GM12878 (cell line): ENCODE measurements around the gene NTM. TPM values are rescaled to one million over a fixed set of nuclear protein-coding genes. Genes with fewer than 3 reads are reported as not detected.

Source experiments
- ATAC-seq: fragments of 200-7000 bp; cut with Tn5 transposase; 3 replicates; pipeline ENCODE4 v1.9.1; 2020; ENCODE audit warnings: mild to moderate bottlenecking, moderate library complexity
- BruUV-seq: library from RNA; stranded (reverse); fragments of 400-500 nt; replicated peaks from 2 replicates; lab custom pipeline; 2021; lab: Mats Ljungman, UMichigan
- CTCF ChIA-PET: fragments of 300-600 bp; sonication (Branson Sonifier 250); formaldehyde crosslinking; extraction: SDS; loops from one replicate; lab custom pipeline; 2021; ENCODE audit warnings: inconsistent platforms; lab: Yijun Ruan, JAX
- POLR2A ChIA-PET: fragments of 350-600 bp; formaldehyde crosslinking; extraction: SDS; loops from one replicate; lab custom pipeline; 2021; ENCODE audit warnings: inconsistent platforms; lab: Charles Lee
- RAD21 ChIA-PET: fragments of 300-600 bp; sonication (Branson Sonifier 250); formaldehyde crosslinking; loops from one replicate; lab custom pipeline; 2023; ENCODE audit warnings: antibody characterized with exemption; ENCODE audit not compliant: unreplicated experiment; lab: Charles Lee
- SMC1A ChIA-PET: fragments of 300-600 bp; sonication (Branson Sonifier 250); formaldehyde crosslinking; loops from one replicate; lab custom pipeline; 2023; ENCODE audit not compliant: unreplicated experiment, uncharacterized antibody; lab: Charles Lee
- DNase-seq: peaks from one replicate; pipeline ENCODE4 v3.0.0-alpha.2; 2011; ENCODE audit warnings: low read depth, low spot score
- FAIRE-seq: peaks from 3 replicates; lab custom pipeline; 2011; peaks lifted over from hg19 to GRCh38; lab: Jason Lieb, UNC
- H2AFZ ChIP-seq: 2 replicates; pipeline ENCODE4 v1.6.0; 2011; ENCODE audit warnings: low read depth, low read length, control low read depth; ENCODE audit not compliant: control insufficient read depth
- H3K27ac ChIP-seq: 2 replicates; pipeline ENCODE4 v1.5.1; 2011; ENCODE audit warnings: control low read depth; ENCODE audit not compliant: control insufficient read depth, insufficient read depth
- H3K27me3 ChIP-seq, 2 experiments: replicated peaks in 1 of 2; 2 replicates each; pipeline versions ENCODE4 v1.6.0 to v1.6.1; 2011; ENCODE audit warnings: low read length in 1 of 2; ENCODE audit not compliant: control insufficient read depth in 2 of 2, insufficient read depth in 2 of 2
- H3K36me3 ChIP-seq, 2 experiments: 2 replicates each; pipeline ENCODE4 v1.5.1; 2011; ENCODE audit warnings: low read length in 1 of 2; ENCODE audit not compliant: control insufficient read depth in 2 of 2, insufficient read depth in 2 of 2
- H3K4me1 ChIP-seq: 2 replicates; pipeline ENCODE4 v1.6.1; 2011; ENCODE audit warnings: mild to moderate bottlenecking, low read length, moderate library complexity, mixed read lengths; ENCODE audit not compliant: control insufficient read depth, insufficient read depth
- H3K4me2 ChIP-seq: 2 replicates; pipeline ENCODE4 v1.6.0; 2011; ENCODE audit warnings: control low read depth; ENCODE audit not compliant: control insufficient read depth, insufficient read depth
- H3K4me3 ChIP-seq: fragments of 200-600 bp; sonication (generic); 2 replicates; pipeline ENCODE4 v1.5.1; 2016
- H3K79me2 ChIP-seq: 2 replicates; pipeline ENCODE4 v1.6.0; 2011; ENCODE audit warnings: low read length; ENCODE audit not compliant: control insufficient read depth, insufficient read depth
- H3K9ac ChIP-seq: 2 replicates; pipeline ENCODE4 v1.8.0; 2011; ENCODE audit warnings: low read length, control low read depth, mixed read lengths; ENCODE audit not compliant: control insufficient read depth, insufficient read depth
- H3K9me3 ChIP-seq: replicated peaks from 3 replicates; pipeline ENCODE4 v1.5.1; 2011; ENCODE audit warnings: mild to moderate bottlenecking, low read length; ENCODE audit not compliant: control insufficient read depth, insufficient read depth
- H4K20me1 ChIP-seq: 2 replicates; pipeline ENCODE4 v1.6.0; 2011; ENCODE audit not compliant: control insufficient read depth, insufficient read depth
- EED ChIP-seq: sonication (generic); IDR thresholded peaks from 2 replicates; pipeline ENCODE4 v1.6.1; 2016; ENCODE audit warnings: antibody characterized with exemption, low read depth
- EZH2 ChIP-seq: IDR thresholded peaks from 2 replicates; pipeline ENCODE4 v1.6.1; 2012; ENCODE audit warnings: low read depth, mild to moderate bottlenecking, control low read depth, inconsistent platforms, low read length, borderline replicate concordance; ENCODE audit not compliant: control insufficient read depth
- HCFC1 ChIP-seq: fragments of 150-350 bp; IDR thresholded peaks from 2 replicates; pipeline ENCODE4 v1.6.1; 2014; ENCODE audit warnings: low read length
- JUND ChIP-seq: IDR thresholded peaks from 2 replicates; pipeline ENCODE4 v1.6.1; 2012; ENCODE audit warnings: low read depth, mild to moderate bottlenecking, low read length, improper control_type of control experiment, moderate library complexity
- PML ChIP-seq: IDR thresholded peaks from 2 replicates; pipeline ENCODE4 v1.6.1; 2012; ENCODE audit warnings: low read length, inconsistent platforms
- SRF ChIP-seq, 2 experiments: IDR thresholded peaks; 2 replicates each; pipeline ENCODE4 v1.6.1; 2011; ENCODE audit warnings: low read depth in 2 of 2, low read length in 2 of 2, mild to moderate bottlenecking in 1 of 2, moderate library complexity in 1 of 2
- TBL1XR1 ChIP-seq: IDR thresholded peaks from 2 replicates; pipeline ENCODE4 v1.6.1; 2012; ENCODE audit warnings: low read depth, low read length, improper control_type of control experiment
- WRNIP1 ChIP-seq: IDR thresholded peaks from 2 replicates; pipeline ENCODE4 v1.6.1; 2011; ENCODE audit warnings: low read depth, low read length, improper control_type of control experiment, borderline replicate concordance
- ZNF622 ChIP-seq: fragments of 450-650 bp; IDR thresholded peaks from 2 replicates; pipeline ENCODE4 v1.6.1; 2017; ENCODE audit warnings: mild to moderate bottlenecking, inconsistent platforms
- ZNF687 ChIP-seq: fragments of 450-650 bp; IDR thresholded peaks from 2 replicates; pipeline ENCODE4 v1.6.1; 2017; ENCODE audit warnings: mild to moderate bottlenecking, moderate library complexity
- WGBS: methylation state at CpG from one replicate; pipeline ENCODE4 v1.1.6; 2016; ENCODE audit warnings: low lambda C conversion rate; ENCODE audit not compliant: insufficient replicate concordance, insufficient coverage; ENCODE audit errors: missing lambda C conversion rate; 5-methylcytosine and 5-hydroxymethylcytosine counted together
- in situ Hi-C: fragments of 300-500 bp; cut with MboI; formaldehyde crosslinking; loops from 9 replicates; pipeline ENCODE4 v1.14.3; 2018; ENCODE audit warnings: mixed read lengths
- intact Hi-C: fragments of 100-400 bp; cut with micrococcal nuclease; formaldehyde crosslinking; loops from one replicate; pipeline ENCODE4 v1.14.2; 2022; ENCODE audit not compliant: unreplicated experiment
- polyA plus RNA-seq, 11 experiments: library from polyadenylated mRNA; depleted of rRNA in 4 of 11; unstranded in 6 of 11; stranded (reverse) in 5 of 11; fragments of >200 nt; fragmentation: Nextera tagmentation in 4 of 11; fragmentation: Illumina TruSeq in 1 of 11; extraction: Ambion mirVana in 4 of 11; extraction: Trizol in 1 of 11; gene quantifications; 1 replicate in 1 of 11; 2 replicates in 10 of 11; pipeline versions ENCODE4 v1.2.1 to v1.2.3, GENCODE V29; 2011 to 2016; ENCODE audit warnings: inconsistent platforms in 2 of 11, missing spikeins in 2 of 11, low read depth in 1 of 11
- total RNA-seq, 4 experiments: library from RNA; depleted of rRNA in 3 of 4; stranded (reverse); fragments of >200 nt in 3 of 4; fragmentation: Illumina TruSeq in 1 of 4; extraction: Trizol in 1 of 4; gene quantifications; 2 replicates each; pipeline versions ENCODE4 v1.2.1 to v1.2.3, GENCODE V29; 2013 to 2021
- TF ChIP-seq, protein P1 (sequence below): fragments of 450-650 bp; formaldehyde crosslinking; IDR thresholded peaks from 2 replicates; pipeline ENCODE4 v1.4.0; 2022; ENCODE audit warnings: mild to moderate bottlenecking, moderate library complexity
- TF ChIP-seq, protein P2 (sequence below): fragments of 450-650 bp; IDR thresholded peaks from 2 replicates; pipeline ENCODE4 v1.6.1; 2017; ENCODE audit warnings: borderline replicate concordance

Gene NTM
- total and polyA plus RNA-seq, 10 of the 15 experiments (the other 5 are each of a cell fraction or from before 2014, with no cell fraction given), result not detected

- ChIA-PET SMC1A (interaction anchor here (1.7 kb wide), 1 partner anchor 10 kb away, joined by 5 read pairs; no protein-coding TSS in a partner anchor), POLR2A (no interaction called here), CTCF (no interaction called here), RAD21 (no interaction called here)
- H3K27ac ChIP-seq, result no peak overlapping the region
- ATAC-seq (no peak), FAIRE-seq (no peak), DNase-seq (no peak)
- intact Hi-C loops (no loop called here), in situ Hi-C loops (no loop called here)
- H3K79me2 ChIP-seq, result no peaks in the 10 kb centered on the region
- no peak overlapping the region for H2AFZ ChIP-seq
- H3K9ac ChIP-seq, result no peak overlapping the region
- no peak overlapping the region for H3K4me2 ChIP-seq
- TF ChIP-seq, protein P1, sequence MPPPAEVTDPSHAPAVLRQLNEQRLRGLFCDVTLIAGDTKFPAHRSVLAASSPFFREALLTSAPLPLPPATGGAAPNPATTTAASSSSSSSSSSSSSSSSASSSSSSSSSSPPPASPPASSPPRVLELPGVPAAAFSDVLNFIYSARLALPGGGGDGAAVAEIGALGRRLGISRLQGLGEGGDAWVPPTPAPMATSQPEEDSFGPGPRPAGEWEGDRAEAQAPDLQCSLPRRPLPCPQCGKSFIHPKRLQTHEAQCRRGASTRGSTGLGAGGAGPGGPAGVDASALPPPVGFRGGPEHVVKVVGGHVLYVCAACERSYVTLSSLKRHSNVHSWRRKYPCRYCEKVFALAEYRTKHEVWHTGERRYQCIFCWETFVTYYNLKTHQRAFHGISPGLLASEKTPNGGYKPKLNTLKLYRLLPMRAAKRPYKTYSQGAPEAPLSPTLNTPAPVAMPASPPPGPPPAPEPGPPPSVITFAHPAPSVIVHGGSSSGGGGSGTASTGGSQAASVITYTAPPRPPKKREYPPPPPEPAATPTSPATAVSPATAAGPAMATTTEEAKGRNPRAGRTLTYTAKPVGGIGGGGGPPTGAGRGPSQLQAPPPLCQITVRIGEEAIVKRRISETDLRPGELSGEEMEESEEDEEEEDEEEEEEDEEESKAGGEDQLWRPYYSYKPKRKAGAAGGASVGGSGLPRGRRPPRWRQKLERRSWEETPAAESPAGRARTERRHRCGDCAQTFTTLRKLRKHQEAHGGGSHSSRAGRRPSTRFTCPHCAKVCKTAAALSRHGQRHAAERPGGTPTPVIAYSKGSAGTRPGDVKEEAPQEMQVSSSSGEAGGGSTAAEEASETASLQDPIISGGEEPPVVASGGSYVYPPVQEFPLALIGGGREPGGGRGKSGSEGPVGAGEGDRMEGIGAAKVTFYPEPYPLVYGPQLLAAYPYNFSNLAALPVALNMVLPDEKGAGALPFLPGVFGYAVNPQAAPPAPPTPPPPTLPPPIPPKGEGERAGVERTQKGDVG, result no peak
- TF ChIP-seq ZNF622, result no peak
- no peak for TF ChIP-seq ZNF687
- TF ChIP-seq EZH2, result no peak
- no peak for TF ChIP-seq EED
- TF ChIP-seq PML, result no peak
- no peak for TF ChIP-seq TBL1XR1
- no peak for TF ChIP-seq WRNIP1
- TF ChIP-seq SRF (IDR thresholded peaks at IDR 0.05; ENCODE audit: low read depth in 2 of 2, low read length in 2 of 2), result no peak
- TF ChIP-seq HCFC1, result no peak
- TF ChIP-seq, protein P2, sequence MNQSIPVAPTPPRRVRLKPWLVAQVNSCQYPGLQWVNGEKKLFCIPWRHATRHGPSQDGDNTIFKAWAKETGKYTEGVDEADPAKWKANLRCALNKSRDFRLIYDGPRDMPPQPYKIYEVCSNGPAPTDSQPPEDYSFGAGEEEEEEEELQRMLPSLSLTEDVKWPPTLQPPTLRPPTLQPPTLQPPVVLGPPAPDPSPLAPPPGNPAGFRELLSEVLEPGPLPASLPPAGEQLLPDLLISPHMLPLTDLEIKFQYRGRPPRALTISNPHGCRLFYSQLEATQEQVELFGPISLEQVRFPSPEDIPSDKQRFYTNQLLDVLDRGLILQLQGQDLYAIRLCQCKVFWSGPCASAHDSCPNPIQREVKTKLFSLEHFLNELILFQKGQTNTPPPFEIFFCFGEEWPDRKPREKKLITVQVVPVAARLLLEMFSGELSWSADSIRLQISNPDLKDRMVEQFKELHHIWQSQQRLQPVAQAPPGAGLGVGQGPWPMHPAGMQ, result no peak
- no peak for TF ChIP-seq JUND
- H4K20me1 ChIP-seq, result no peaks in the 10 kb centered on the region
- H3K27me3 ChIP-seq, result no peaks in the 10 kb centered on the region; a peak in 1 of 4 replicates
- no peak overlapping the region for H3K4me3 ChIP-seq
- H3K9me3 ChIP-seq, result no peaks in the 10 kb centered on the region; the same call in 2 of the 3 replicates
- BruUV-seq, result no TSS peak
- H3K36me3 ChIP-seq, result no peaks in the 10 kb centered on the region
- no peaks in the 10 kb centered on the region for H3K4me1 ChIP-seq
- 39% methylated on average over 15 of the region's 15 CpGs for WGBS
Measured at GRCh38 chr11:131642756-131643531, 272.5 kb downstream of the NTM start.
